ENCODE measurements around the gene CRB2.

DNA sequence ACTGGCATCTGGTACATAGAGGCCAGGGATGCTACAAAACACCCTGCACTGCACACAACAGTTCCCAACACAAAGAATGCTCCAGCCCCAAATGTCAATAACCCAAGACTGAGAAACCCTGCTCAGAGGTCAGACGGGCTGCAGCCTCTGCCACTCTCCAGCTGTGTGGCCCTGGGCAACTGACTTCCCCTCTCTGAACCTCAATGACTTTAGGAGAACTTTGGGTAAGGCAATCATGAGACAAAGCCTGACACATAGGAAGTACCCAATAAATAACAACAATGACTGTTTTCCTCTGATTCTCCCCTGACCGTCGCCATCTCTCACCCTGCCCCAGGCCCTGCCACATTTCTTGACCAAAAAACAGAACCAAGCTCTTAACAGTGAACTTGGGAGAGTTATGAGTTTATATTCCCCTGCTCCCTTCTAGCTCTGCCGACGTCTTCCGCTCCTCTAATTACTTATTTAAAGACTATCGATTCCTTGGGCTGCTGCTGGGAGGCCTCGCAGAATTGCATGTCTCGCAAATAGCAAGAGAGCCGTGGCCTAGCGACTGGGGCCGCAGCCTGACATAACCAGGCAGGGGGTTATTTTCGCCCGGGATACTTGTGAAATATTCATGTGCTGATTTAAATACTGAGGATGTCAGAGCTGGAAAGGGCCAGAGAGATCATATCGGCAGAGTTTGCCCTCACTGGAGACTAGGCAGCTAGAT is 24.5 kb upstream of the CRB2 start:
- TF ChIP-seq, protein P1, sequence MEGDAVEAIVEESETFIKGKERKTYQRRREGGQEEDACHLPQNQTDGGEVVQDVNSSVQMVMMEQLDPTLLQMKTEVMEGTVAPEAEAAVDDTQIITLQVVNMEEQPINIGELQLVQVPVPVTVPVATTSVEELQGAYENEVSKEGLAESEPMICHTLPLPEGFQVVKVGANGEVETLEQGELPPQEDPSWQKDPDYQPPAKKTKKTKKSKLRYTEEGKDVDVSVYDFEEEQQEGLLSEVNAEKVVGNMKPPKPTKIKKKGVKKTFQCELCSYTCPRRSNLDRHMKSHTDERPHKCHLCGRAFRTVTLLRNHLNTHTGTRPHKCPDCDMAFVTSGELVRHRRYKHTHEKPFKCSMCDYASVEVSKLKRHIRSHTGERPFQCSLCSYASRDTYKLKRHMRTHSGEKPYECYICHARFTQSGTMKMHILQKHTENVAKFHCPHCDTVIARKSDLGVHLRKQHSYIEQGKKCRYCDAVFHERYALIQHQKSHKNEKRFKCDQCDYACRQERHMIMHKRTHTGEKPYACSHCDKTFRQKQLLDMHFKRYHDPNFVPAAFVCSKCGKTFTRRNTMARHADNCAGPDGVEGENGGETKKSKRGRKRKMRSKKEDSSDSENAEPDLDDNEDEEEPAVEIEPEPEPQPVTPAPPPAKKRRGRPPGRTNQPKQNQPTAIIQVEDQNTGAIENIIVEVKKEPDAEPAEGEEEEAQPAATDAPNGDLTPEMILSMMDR (IDR thresholded peaks at IDR 0.05; ENCODE audit: extremely low read depth in 1 of 2, insufficient read depth in 1 of 2, low read depth in 1 of 2, low read length in 2 of 2), result no peak
- TF ChIP-seq POLR2A (IDR thresholded peaks at IDR 0.05; ENCODE audit: low read depth, low read length) (no peak), MYC (IDR thresholded peaks at IDR 0.05; ENCODE audit: low read depth, low read length) (no peak), GATA2 (IDR thresholded peaks at IDR 0.05; ENCODE audit: insufficient read depth, insufficient read length, low read depth, low read length) (no peak)
- TF ChIP-seq, protein P2, sequence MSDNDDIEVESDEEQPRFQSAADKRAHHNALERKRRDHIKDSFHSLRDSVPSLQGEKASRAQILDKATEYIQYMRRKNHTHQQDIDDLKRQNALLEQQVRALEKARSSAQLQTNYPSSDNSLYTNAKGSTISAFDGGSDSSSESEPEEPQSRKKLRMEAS (IDR thresholded peaks at IDR 0.05; ENCODE audit: insufficient read depth, insufficient read length), result no peak
